ENCODE results near the gene BPGM. TPM values are rescaled to one million over a fixed set of nuclear protein-coding genes. Genes with fewer than 3 reads are reported as not detected.

Gene BPGM
- total RNA-seq, 2 experiments from 2014 or later = 18.6 to 19.7 TPM

DNA sequence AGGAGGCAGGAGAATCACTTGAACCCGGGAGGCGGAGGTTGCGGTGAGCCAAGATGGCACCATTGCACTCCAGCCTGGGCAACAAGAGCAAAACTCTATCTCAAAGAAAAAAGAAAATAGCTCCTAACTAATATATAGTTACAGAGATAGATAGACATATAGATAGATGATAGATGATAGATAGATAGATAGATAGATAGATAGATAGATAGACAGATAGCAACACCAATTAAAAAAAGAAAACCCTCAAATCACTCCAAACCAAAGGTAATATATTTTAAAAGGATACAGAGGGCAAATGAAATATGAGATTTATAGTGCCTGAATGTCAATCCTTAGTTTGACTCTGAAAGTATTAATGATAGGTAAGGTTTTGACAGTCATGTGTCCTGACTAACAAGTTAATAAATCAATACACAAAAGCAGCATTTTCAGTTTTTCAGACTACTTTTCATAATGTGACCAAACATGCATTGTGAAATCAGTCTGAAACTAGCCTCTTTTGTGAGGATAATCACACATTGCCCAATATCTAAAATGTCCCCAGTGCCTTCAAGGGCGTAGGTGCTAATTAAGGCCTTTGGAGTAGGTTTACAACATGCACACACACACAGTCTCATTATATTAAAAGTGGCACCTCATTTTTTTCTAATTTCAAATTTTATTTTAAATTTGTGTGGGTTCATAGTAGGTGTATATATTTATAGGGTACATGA lies 61.2 kb downstream of the BPGM start:
- CTCF ChIA-PET = no interaction called here
- peaks cover 8% of the 10 kb centered on the region for H3K27me3 Mint-ChIP-seq
- H3K9me3 Mint-ChIP-seq (ENCODE audit: low read depth) = no peaks in the 10 kb centered on the region

DNA sequence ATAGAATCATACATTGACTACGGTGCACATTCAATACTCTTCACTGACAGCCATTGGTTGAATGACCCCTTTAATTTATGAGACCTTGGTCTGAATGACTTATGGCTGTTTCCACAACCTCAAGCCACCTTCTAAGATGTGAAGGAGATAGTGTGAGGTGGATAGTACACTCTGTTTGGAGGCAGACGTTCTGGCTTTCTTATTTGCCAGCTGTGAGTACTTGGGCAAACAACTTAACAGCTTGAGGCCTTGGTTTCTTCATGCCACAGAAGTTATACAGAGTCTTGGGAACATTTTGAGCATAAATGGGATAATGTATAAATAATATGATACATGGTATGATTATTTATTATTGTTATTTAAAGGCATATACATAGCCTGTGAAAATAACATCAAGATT lies 62.0 kb downstream of the BPGM start:
- H3K4me3 Mint-ChIP-seq = no peak overlapping the region
- DNase-seq = no peak
- H3K36me3 Mint-ChIP-seq = no peaks in the 10 kb centered on the region

More for the DNA sequence above, 61.2 kb downstream of the BPGM start:
- ATAC-seq (no peak), DNase-seq (no peak)
- Mint-ChIP-seq H3K36me3 (no peaks in the 10 kb centered on the region), H3K27ac (no peak overlapping the region), H3K4me3 (no peak overlapping the region), H3K4me1 (peaks cover 16% of the 10 kb centered on the region)

DNA sequence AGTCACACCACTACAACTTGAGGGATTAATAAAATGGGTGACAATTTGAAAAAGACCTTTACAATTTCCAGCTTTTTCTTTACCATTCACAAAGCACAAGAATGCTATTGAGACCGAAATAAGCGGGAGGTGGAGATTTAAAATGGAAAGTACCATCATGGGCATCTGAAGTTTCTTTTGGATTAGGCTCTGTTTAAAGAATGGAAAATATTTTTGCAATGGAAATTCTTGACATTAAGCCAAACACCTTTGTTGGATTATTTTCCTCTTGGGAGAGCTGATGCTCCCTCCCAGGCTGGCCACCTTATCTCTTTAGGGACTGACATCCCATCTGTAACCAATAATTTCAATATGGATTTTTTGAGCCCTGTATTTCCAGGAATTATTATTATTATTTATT lies 62.5 kb downstream of the BPGM start:
- H3K27ac Mint-ChIP-seq = no peak overlapping the region
- ATAC-seq (no peak), DNase-seq (no peak)
- CTCF ChIA-PET = interaction anchor here (1.1 kb wide), 1 partner anchor 41 kb away, joined by 3 read pairs; no protein-coding TSS in a partner anchor
- H3K36me3 Mint-ChIP-seq = no peaks in the 10 kb centered on the region
- peaks cover 5% of the 10 kb centered on the region for H3K27me3 Mint-ChIP-seq
- no peaks in the 10 kb centered on the region for H3K9me3 Mint-ChIP-seq (ENCODE audit: low read depth)
- H3K4me3 Mint-ChIP-seq = no peak overlapping the region
- peaks cover 16% of the 10 kb centered on the region for H3K4me1 Mint-ChIP-seq

More for the DNA sequence above, 62.0 kb downstream of the BPGM start:
- ATAC-seq = no peak
- Mint-ChIP-seq H3K9me3 (ENCODE audit: low read depth) (no peaks in the 10 kb centered on the region), H3K4me1 (peaks cover 16% of the 10 kb centered on the region), H3K27me3 (peaks cover 5% of the 10 kb centered on the region), H3K27ac (no peak overlapping the region)
- CTCF ChIA-PET = interaction anchor here (1.1 kb wide), 1 partner anchor 41 kb away, joined by 3 read pairs; no protein-coding TSS in a partner anchor

DNA sequence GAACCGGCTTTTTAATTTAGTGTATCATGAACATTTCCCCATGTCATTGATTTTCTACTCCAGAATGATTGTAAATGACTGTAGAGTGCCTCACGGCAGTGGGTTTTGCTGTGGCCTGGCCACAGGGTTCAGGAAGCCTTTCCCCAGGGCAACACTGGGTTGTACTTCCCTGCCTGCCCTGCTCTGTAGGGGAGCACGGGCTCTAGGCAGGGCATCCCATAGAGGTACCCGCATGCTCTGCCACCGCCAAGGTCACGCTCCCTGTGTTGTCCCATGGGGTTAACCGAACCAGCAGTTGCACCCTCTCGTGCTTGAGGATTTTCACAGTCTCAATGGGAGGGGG lies 63.8 kb downstream of the BPGM start:
- H3K27me3 Mint-ChIP-seq = peaks cover 3% of the 10 kb centered on the region
- no peak overlapping the region for H3K27ac Mint-ChIP-seq
- H3K4me3 Mint-ChIP-seq = no peak overlapping the region
- peaks cover 16% of the 10 kb centered on the region for H3K4me1 Mint-ChIP-seq
- DNase-seq (no peak), ATAC-seq (no peak)
- CTCF ChIA-PET = interaction anchor here (1.3 to 1.5 kb wide), 2 partner anchors 10 to 75 kb away, joined by 3 read pairs; no protein-coding TSS in a partner anchor
- H3K36me3 Mint-ChIP-seq = no peaks in the 10 kb centered on the region
- no peaks in the 10 kb centered on the region for H3K9me3 Mint-ChIP-seq (ENCODE audit: low read depth)

DNA sequence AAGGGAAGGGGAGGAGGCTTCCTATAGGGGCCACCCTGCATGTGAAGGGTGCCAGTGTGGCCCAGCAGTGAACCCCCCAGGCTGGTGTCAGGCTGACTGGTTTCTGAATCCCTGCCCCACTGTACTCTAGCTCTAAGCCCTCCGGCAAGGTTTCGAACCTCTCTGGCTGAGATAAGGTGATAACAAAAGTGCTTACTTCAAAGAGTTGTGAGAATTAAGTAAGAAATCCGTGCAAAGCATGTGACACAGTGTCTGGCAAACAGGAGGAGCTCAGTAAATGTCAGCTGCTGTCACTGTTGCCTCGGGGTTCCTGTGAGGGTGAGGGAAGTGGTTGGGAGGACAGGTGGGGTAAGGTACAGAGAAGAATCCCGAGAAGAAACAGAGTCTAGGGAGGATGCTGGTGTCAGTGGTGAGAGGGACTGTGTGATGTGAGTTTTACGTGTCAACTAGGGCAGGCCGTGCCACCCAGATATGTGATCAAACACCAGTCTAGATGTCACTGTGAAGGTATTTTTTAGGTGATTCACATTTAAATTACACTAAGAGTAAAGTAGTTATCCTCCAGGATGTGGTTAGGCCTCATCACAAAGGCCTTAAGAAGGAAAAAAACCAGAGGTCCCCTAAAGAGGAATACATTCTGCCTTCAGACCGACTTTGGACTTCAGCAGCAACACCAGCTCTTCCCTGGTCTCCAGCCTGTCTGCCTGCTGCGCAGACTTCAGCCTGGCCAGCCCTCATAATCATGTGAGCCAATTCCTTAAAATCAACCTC lies 64.4 kb downstream of the BPGM start:
- CTCF ChIA-PET = interaction anchor here (0.5 to 1.5 kb wide), 3 partner anchors 10 to 1499 kb away, joined by 3 read pairs; no protein-coding TSS in a partner anchor
- peaks cover 3% of the 10 kb centered on the region for H3K27me3 Mint-ChIP-seq
- H3K36me3 Mint-ChIP-seq = no peaks in the 10 kb centered on the region
- peak; percentile 53 for DNase-seq
- peak overlapping the region; percentile 70 for H3K27ac Mint-ChIP-seq
- H3K4me3 Mint-ChIP-seq = no peak overlapping the region
- peaks cover 16% of the 10 kb centered on the region for H3K4me1 Mint-ChIP-seq
- no peaks in the 10 kb centered on the region for H3K9me3 Mint-ChIP-seq (ENCODE audit: low read depth)
- ATAC-seq = peak; percentile 82

DNA sequence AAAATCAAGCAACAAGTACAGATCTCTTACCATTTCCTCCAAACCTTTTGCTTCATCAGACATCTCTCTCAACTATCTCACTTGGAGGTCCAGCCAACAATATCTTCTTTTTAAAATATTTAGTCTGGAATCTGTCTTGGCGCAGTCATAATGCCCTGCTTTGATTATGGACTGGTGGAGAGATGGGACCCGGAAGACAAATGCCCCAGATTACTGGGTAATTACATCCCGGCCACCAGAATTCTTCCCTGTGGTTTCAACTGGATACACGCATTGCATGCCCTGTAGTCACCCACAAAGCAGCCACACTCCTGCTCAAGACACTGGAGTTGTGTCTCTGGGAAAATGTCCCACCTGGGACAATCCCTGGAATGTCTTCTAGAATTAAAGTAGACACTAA lies 65.5 kb downstream of the BPGM start:
- ATAC-seq (no peak), DNase-seq (no peak)
- peaks cover 16% of the 10 kb centered on the region for H3K4me1 Mint-ChIP-seq
- H3K27ac Mint-ChIP-seq = no peak overlapping the region
- no peaks in the 10 kb centered on the region for H3K36me3 Mint-ChIP-seq
- H3K27me3 Mint-ChIP-seq = peaks cover 3% of the 10 kb centered on the region
- CTCF ChIA-PET = no interaction called here
- H3K9me3 Mint-ChIP-seq (ENCODE audit: low read depth) = no peaks in the 10 kb centered on the region
- H3K4me3 Mint-ChIP-seq = no peak overlapping the region

DNA sequence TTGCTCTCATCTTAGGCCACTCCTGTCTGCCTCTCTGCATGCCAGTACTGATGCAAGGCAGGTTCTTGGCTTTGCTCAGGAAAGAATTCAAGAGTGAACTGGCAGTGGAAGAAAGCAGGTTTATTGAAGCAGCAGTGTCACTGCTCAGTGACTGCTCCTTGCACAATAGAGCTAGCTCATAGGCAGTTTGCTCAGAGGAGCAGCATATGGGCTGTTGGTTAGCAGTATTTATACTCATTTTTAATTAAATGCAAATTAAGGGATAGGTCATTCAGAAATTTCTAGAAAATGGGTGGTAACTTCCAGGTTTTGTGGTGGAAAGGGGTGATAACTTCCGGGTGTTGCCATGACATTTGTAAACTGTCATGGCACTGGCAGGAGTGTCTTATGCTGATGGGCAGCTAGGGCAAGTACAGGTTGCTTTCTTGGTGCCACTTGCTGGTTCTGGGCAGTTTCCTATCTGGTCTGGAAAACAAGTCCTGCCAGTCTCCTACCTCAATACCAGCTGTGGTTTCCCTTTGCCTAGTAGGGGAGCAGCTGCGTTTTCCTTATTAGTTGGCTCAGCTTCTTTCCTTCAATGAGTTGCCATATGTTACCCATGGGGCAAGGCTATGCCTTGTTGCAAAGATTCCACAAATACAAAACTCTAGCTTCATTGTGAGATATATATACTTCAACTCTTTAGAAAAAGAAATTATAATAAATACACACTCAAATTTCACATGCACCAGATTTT lies 68.0 kb downstream of the BPGM start:
- no peaks in the 10 kb centered on the region for H3K36me3 Mint-ChIP-seq
- H3K9me3 Mint-ChIP-seq (ENCODE audit: low read depth) = no peaks in the 10 kb centered on the region
- peaks cover 3% of the 10 kb centered on the region for H3K27me3 Mint-ChIP-seq
- H3K4me3 Mint-ChIP-seq = no peak overlapping the region
- DNase-seq (no peak), ATAC-seq (no peak)
- H3K4me1 Mint-ChIP-seq = peaks cover 16% of the 10 kb centered on the region
- CTCF ChIA-PET = no interaction called here
- H3K27ac Mint-ChIP-seq = no peak overlapping the region

DNA sequence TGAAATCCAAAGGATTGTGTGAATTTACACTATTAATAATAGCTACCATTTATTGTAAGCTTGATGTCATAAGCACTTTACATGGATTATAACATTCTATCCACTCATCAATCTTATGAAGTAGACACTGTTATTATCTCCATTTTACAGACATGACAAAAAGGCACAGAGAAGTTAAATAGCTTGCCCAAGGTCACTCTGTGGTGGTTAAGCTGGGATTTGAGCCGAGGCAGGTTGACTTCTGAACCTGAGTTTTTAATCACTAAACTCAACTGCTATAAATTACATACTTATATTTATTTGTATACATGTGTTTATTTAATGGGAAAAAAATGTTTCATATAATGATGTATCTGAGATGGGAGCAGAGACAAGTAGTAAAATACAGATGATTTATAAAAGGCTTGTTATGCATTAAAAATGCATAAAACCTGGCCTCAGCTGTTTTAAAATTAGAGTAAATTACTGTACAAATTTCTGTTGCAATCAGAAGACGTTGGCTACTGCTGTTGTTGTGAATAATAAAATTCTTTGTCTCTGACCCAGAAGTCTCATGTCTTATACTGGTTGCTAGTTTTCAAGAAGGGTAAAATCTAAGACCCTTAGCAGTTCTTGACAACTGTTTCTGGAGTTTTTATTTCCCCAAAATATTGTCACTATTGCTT lies 71.7 kb downstream of the BPGM start:
- H3K4me3 Mint-ChIP-seq = no peak overlapping the region
- no peaks in the 10 kb centered on the region for H3K36me3 Mint-ChIP-seq
- no peaks in the 10 kb centered on the region for H3K4me1 Mint-ChIP-seq
- H3K27ac Mint-ChIP-seq = no peak overlapping the region
- DNase-seq (no peak), ATAC-seq (no peak)
- H3K9me3 Mint-ChIP-seq (ENCODE audit: low read depth) = no peaks in the 10 kb centered on the region
- no peaks in the 10 kb centered on the region for H3K27me3 Mint-ChIP-seq
- CTCF ChIA-PET = interaction anchor here (0.9 to 1.4 kb wide), 2 partner anchors 13 to 31 kb away, joined by 3 to 4 read pairs; no protein-coding TSS in a partner anchor

DNA sequence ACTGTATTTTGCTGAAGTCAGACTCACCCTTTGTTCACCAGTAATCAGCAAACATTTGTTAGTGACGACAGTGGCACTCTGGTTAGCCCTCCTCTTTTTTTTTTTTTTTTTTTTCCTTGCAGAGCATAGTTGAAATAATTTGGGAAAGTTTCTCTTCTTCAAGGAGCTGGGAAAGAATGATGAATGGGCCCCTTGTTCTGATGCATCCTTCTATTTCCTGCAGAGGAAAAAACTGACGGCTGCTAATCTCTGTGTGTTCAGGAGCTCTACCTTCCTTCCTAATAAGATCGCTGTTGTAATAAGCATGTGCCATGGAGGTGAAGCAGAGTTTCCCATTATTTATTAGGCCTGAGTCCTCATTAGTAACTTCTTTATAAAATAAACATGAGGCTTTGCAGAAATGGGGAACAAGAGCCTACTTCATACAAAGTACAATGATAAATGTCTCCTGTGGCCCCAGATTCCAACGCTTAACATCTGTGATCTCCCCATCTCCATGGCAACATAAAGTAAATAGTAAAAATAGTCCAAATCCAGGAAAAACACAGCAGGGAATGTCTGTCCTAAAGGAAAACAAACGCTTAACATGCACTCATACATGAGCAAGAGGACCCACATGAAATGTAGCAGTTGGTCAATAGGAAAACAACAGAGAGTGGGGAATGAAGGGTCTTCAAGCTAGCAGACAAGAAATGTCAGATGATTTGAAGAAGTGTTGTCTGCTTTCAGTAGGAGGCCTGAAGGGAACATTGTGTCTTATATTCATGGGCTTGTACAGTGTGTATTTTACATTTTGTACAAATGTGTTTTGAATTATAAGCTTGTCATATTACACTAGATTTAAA lies 73.7 kb downstream of the BPGM start:
- CTCF ChIA-PET = interaction anchor here (0.9 to 1.6 kb wide), 3 partner anchors 9 to 87 kb away, joined by 3 read pairs; no protein-coding TSS in a partner anchor

DNA sequence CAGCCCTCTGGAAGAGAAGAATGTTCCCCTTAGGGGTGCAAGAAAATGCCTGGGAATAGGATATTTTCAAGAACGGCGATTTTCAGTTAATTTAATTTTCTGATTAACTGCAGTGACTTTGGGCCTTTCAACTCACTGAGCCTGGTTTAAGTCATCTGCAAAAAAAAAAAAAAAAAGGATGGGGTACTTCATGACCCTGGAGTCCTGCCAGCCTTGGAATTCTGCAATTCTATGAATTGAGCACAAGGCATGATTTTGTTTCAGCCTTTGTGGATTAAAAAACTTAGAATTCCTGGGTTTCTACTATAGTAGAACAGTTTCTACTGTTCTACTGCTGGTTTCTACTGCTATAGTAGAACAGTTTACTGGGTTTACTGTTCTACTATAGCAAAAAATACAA lies 74.5 kb downstream of the BPGM start:
- no peaks in the 10 kb centered on the region for H3K4me1 Mint-ChIP-seq
- no peaks in the 10 kb centered on the region for H3K36me3 Mint-ChIP-seq
- CTCF ChIA-PET = interaction anchor here (0.9 to 1.6 kb wide), 2 partner anchors 10 to 20 kb away, joined by 3 read pairs; no protein-coding TSS in a partner anchor
- H3K27me3 Mint-ChIP-seq = no peaks in the 10 kb centered on the region
- ATAC-seq = no peak
- no peak for DNase-seq
- no peak overlapping the region for H3K27ac Mint-ChIP-seq
- no peak overlapping the region for H3K4me3 Mint-ChIP-seq
- H3K9me3 Mint-ChIP-seq (ENCODE audit: low read depth) = no peaks in the 10 kb centered on the region

More for the DNA sequence above, 73.7 kb downstream of the BPGM start:
- Mint-ChIP-seq H3K27ac (no peak overlapping the region), H3K4me1 (no peaks in the 10 kb centered on the region), H3K4me3 (no peak overlapping the region), H3K9me3 (ENCODE audit: low read depth) (no peaks in the 10 kb centered on the region), H3K36me3 (no peaks in the 10 kb centered on the region), H3K27me3 (no peaks in the 10 kb centered on the region)
- DNase-seq (no peak), ATAC-seq (no peak)

DNA sequence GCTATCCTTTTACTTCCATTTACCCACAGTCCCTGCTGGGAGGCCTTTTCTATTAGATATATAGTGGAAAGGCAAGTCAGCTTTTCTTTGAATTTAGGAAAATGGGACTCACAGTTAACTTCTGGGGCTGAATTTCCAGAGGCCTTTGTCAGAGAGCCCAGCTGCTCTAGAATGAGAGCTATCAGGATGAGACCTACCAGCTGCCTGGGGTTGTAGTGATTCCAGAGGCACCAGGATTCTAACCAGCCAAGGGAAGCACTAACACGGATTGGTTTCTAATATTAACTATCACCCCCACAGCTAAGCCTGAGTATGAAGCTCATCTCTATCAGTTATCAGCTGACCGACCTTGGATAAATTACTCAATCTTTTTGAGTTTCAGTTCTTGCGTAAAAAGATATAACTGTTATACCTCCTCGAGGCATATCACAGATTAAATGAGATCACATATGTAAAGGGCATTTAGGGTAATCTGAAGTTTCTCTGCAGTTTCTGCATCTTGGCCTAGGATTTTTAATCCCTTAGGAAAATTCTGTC lies 76.2 kb downstream of the BPGM start:
- CTCF ChIA-PET = no interaction called here
- H3K36me3 Mint-ChIP-seq = no peaks in the 10 kb centered on the region
- no peaks in the 10 kb centered on the region for H3K27me3 Mint-ChIP-seq

DNA sequence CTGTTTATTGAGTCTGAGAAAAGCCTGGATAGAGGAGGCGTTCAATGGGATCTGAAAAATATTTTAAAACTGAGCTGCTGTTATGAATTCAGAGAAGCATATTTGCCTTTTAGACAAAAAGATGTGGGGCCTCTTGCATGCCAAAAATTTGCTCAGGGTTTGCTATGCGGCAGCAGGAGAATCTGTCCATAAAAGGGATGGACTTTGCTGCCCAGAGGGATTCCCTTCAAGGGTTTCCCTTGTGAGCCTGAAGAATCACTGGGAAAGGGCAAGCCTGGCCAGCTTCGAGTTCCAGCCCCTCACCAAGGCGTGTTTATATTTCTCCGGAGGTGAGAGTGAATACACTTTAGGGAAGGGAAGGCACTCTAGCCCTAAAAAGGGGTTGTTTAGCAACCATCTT lies 77.2 kb downstream of the BPGM start:
- no peaks in the 10 kb centered on the region for H3K9me3 Mint-ChIP-seq (ENCODE audit: low read depth)
- H3K4me1 Mint-ChIP-seq = no peaks in the 10 kb centered on the region
- no peak overlapping the region for H3K4me3 Mint-ChIP-seq
- no peak overlapping the region for H3K27ac Mint-ChIP-seq
- CTCF ChIA-PET = interaction anchor here (0.8 to 2.0 kb wide), 7 partner anchors 15 to 33 kb away, joined by 3 to 8 read pairs (median 3); no protein-coding TSS in a partner anchor
- no peaks in the 10 kb centered on the region for H3K27me3 Mint-ChIP-seq
- no peak for ATAC-seq
- H3K36me3 Mint-ChIP-seq = no peaks in the 10 kb centered on the region
- DNase-seq = no peak

More for the DNA sequence above, 76.2 kb downstream of the BPGM start:
- ATAC-seq (no peak), DNase-seq (no peak)
- Mint-ChIP-seq H3K4me3 (no peak overlapping the region), H3K4me1 (no peaks in the 10 kb centered on the region), H3K9me3 (ENCODE audit: low read depth) (no peaks in the 10 kb centered on the region), H3K27ac (no peak overlapping the region)

Measured in activated CD8-positive, alpha-beta memory T cell treated with anti-CD3 and anti-CD28 coated beads, Interleukin-2, amount 10 ng/mL, durations not matched to agents 7 days and 5 days (primary cell).